Measurements from ENCODE around the gene BMPR1A.
"Not testable (repeated sequence)": the region's sequence is repeated elsewhere in the genome, so short reads cannot be mapped to it uniquely, and the experiment has no call there.

BMPR1A gene

GRCh38 chr10:86899670-86900276 lies 143.4 kb downstream of the BMPR1A start:
- H3K9me3 ChIP-seq (ENCODE audit: control insufficient read depth in 1 of 2, low read length in 2 of 2) = no peaks in the 10 kb centered on the region
- H3K36me3 ChIP-seq (ENCODE audit: control insufficient read depth in 1 of 2, insufficient read depth in 2 of 2, low read length in 2 of 2) = peaks cover 4 to 10% of the 10 kb centered on the region in 2 donors
- H3K4me3 ChIP-seq (ENCODE audit: low read depth in 1 of 2, low read length in 2 of 2) = no peak overlapping the region
- H3K27ac ChIP-seq (ENCODE audit: low read length) = no peak overlapping the region
- H3K27me3 ChIP-seq (ENCODE audit: low read depth, low read length) = no peaks in the 10 kb centered on the region
- H3K4me1 ChIP-seq (ENCODE audit: control insufficient read depth in 1 of 2, insufficient read depth in 2 of 2, low read length in 2 of 2) = peaks cover 0 to 12% of the 10 kb centered on the region in 2 donors

GRCh38 chr10:86900955-86901354 lies 144.5 kb downstream of the BMPR1A start:
- Histone ChIP-seq H3K36me3 (ENCODE audit: control insufficient read depth in 1 of 2, insufficient read depth in 2 of 2, low read length in 2 of 2) (peaks cover 10 to 11% of the 10 kb centered on the region in 2 donors), H3K4me1 (ENCODE audit: control insufficient read depth in 1 of 2, insufficient read depth in 2 of 2, low read length in 2 of 2) (peaks cover 0 to 14% of the 10 kb centered on the region in 2 donors), H3K9me3 (ENCODE audit: control insufficient read depth in 1 of 2, low read length in 2 of 2) (no peaks in the 10 kb centered on the region), H3K27ac (ENCODE audit: low read length) (peak overlapping the region; percentile 28), H3K4me3 (ENCODE audit: low read depth in 1 of 2, low read length in 2 of 2) (no peak overlapping the region), H3K27me3 (ENCODE audit: low read depth, low read length) (no peaks in the 10 kb centered on the region)

GRCh38 chr10:86904600-86904999 lies 148.2 kb downstream of the BMPR1A start:
- Histone ChIP-seq H3K9me3 (ENCODE audit: control insufficient read depth in 1 of 2, low read length in 2 of 2) (no peaks in the 10 kb centered on the region), H3K27ac (ENCODE audit: low read length) (no peak overlapping the region), H3K4me3 (ENCODE audit: low read depth in 1 of 2, low read length in 2 of 2) (no peak overlapping the region), H3K4me1 (ENCODE audit: control insufficient read depth in 1 of 2, insufficient read depth in 2 of 2, low read length in 2 of 2) (peaks cover 0 to 16% of the 10 kb centered on the region in 2 donors), H3K27me3 (ENCODE audit: low read depth, low read length) (no peaks in the 10 kb centered on the region), H3K36me3 (ENCODE audit: control insufficient read depth in 1 of 2, insufficient read depth in 2 of 2, low read length in 2 of 2) (peaks cover 15 to 21% of the 10 kb centered on the region in 2 donors)

GRCh38 chr10:86905429-86905828 lies 149.0 kb downstream of the BMPR1A start:
- Histone ChIP-seq H3K36me3 (ENCODE audit: control insufficient read depth in 1 of 2, insufficient read depth in 2 of 2, low read length in 2 of 2) (peaks cover 15 to 21% of the 10 kb centered on the region in 2 donors), H3K27ac (ENCODE audit: low read length) (no peak overlapping the region), H3K4me3 (ENCODE audit: low read depth in 1 of 2, low read length in 2 of 2) (no peak overlapping the region), H3K9me3 (ENCODE audit: control insufficient read depth in 1 of 2, low read length in 2 of 2) (no peaks in the 10 kb centered on the region), H3K27me3 (ENCODE audit: low read depth, low read length) (no peaks in the 10 kb centered on the region), H3K4me1 (ENCODE audit: control insufficient read depth in 1 of 2, insufficient read depth in 2 of 2, low read length in 2 of 2) (peaks cover 0 to 9% of the 10 kb centered on the region in 2 donors)

- H3K36me3 ChIP-seq (ENCODE audit: control insufficient read depth in 1 of 2, insufficient read depth in 2 of 2, low read length in 2 of 2) = peaks cover 8 to 19% of the 10 kb centered on the region in 2 donors
- H3K27me3 ChIP-seq (ENCODE audit: low read depth, low read length) = no peaks in the 10 kb centered on the region
- no peaks in the 10 kb centered on the region for H3K9me3 ChIP-seq (ENCODE audit: control insufficient read depth in 1 of 2, low read length in 2 of 2)
- H3K4me3 ChIP-seq (ENCODE audit: low read depth in 1 of 2, low read length in 2 of 2) = no peak overlapping the region
- no peaks in the 10 kb centered on the region for H3K4me1 ChIP-seq (ENCODE audit: control insufficient read depth in 1 of 2, insufficient read depth in 2 of 2, low read length in 2 of 2)
- no peak overlapping the region for H3K27ac ChIP-seq (ENCODE audit: low read length)
These were observed 158.3 kb downstream of the BMPR1A start for GRCh38 chr10:86914734-86915133.

GRCh38 chr10:86918022-86918471 lies 161.6 kb downstream of the BMPR1A start:
- Histone ChIP-seq H3K27me3 (ENCODE audit: low read depth, low read length) (no peaks in the 10 kb centered on the region), H3K27ac (ENCODE audit: low read length) (peak overlapping the region; percentile 37), H3K4me3 (ENCODE audit: low read depth in 1 of 2, low read length in 2 of 2) (no peak overlapping the region), H3K36me3 (ENCODE audit: control insufficient read depth in 1 of 2, insufficient read depth in 2 of 2, low read length in 2 of 2) (peaks cover 12 to 24% of the 10 kb centered on the region in 2 donors), H3K9me3 (ENCODE audit: control insufficient read depth in 1 of 2, low read length in 2 of 2) (no peaks in the 10 kb centered on the region), H3K4me1 (ENCODE audit: control insufficient read depth in 1 of 2, insufficient read depth in 2 of 2, low read length in 2 of 2) (no peaks in the 10 kb centered on the region)

GRCh38 chr10:86922553-86922961 lies 166.1 kb downstream of the BMPR1A start:
- Histone ChIP-seq H3K9me3 (ENCODE audit: control insufficient read depth in 1 of 2, low read length in 2 of 2) (no peaks in the 10 kb centered on the region), H3K4me1 (ENCODE audit: control insufficient read depth in 1 of 2, insufficient read depth in 2 of 2, low read length in 2 of 2) (peaks cover 0 to 4% of the 10 kb centered on the region in 2 donors), H3K4me3 (ENCODE audit: low read depth in 1 of 2, low read length in 2 of 2) (no peak overlapping the region), H3K27me3 (ENCODE audit: low read depth, low read length) (no peaks in the 10 kb centered on the region), H3K27ac (ENCODE audit: low read length) (peak overlapping the region; percentile 78), H3K36me3 (ENCODE audit: control insufficient read depth in 1 of 2, insufficient read depth in 2 of 2, low read length in 2 of 2) (peaks cover 11 to 22% of the 10 kb centered on the region in 2 donors)

GRCh38 chr10:86929468-86930380 lies 173.3 kb downstream of the BMPR1A start:
- no peaks in the 10 kb centered on the region for H3K27me3 ChIP-seq (ENCODE audit: low read depth, low read length)
- peak overlapping the region; percentile 52 for H3K27ac ChIP-seq (ENCODE audit: low read length)

GRCh38 chr10:86931872-86932271 lies 175.5 kb downstream of the BMPR1A start:
- no peaks in the 10 kb centered on the region for H3K27me3 ChIP-seq (ENCODE audit: low read depth, low read length)
- H3K9me3 ChIP-seq (ENCODE audit: control insufficient read depth in 1 of 2, low read length in 2 of 2) = no peaks in the 10 kb centered on the region
- peaks cover 0 to 9% of the 10 kb centered on the region in 2 donors for H3K4me1 ChIP-seq (ENCODE audit: control insufficient read depth in 1 of 2, insufficient read depth in 2 of 2, low read length in 2 of 2)
- H3K27ac ChIP-seq (ENCODE audit: low read length) = peak overlapping the region; percentile 35
- H3K4me3 ChIP-seq (ENCODE audit: low read depth in 1 of 2, low read length in 2 of 2) = no peak overlapping the region
- H3K36me3 ChIP-seq (ENCODE audit: control insufficient read depth in 1 of 2, insufficient read depth in 2 of 2, low read length in 2 of 2) = peaks cover 6 to 13% of the 10 kb centered on the region in 2 donors

More at GRCh38 chr10:86929468-86930380, 173.3 kb downstream of the BMPR1A start:
- Histone ChIP-seq H3K4me1 (ENCODE audit: control insufficient read depth in 1 of 2, insufficient read depth in 2 of 2, low read length in 2 of 2) (peaks cover 0 to 9% of the 10 kb centered on the region in 2 donors), H3K36me3 (ENCODE audit: control insufficient read depth in 1 of 2, insufficient read depth in 2 of 2, low read length in 2 of 2) (peaks cover 6 to 10% of the 10 kb centered on the region in 2 donors), H3K9me3 (ENCODE audit: control insufficient read depth in 1 of 2, low read length in 2 of 2) (no peaks in the 10 kb centered on the region), H3K4me3 (ENCODE audit: low read depth in 1 of 2, low read length in 2 of 2) (peak overlapping the region in 1 of 2 donors; percentile 17)

- peaks cover 6 to 15% of the 10 kb centered on the region in 2 donors for H3K36me3 ChIP-seq (ENCODE audit: control insufficient read depth in 1 of 2, insufficient read depth in 2 of 2, low read length in 2 of 2)
- H3K4me1 ChIP-seq (ENCODE audit: control insufficient read depth in 1 of 2, insufficient read depth in 2 of 2, low read length in 2 of 2) = peaks cover 0 to 4% of the 10 kb centered on the region in 2 donors
- peak overlapping the region; percentile 10 for H3K27ac ChIP-seq (ENCODE audit: low read length)
- H3K27me3 ChIP-seq (ENCODE audit: low read depth, low read length) = no peaks in the 10 kb centered on the region
- no peaks in the 10 kb centered on the region for H3K9me3 ChIP-seq (ENCODE audit: control insufficient read depth in 1 of 2, low read length in 2 of 2)
- H3K4me3 ChIP-seq (ENCODE audit: low read depth in 1 of 2, low read length in 2 of 2) = no peak overlapping the region
These were observed 176.3 kb downstream of the BMPR1A start for GRCh38 chr10:86932674-86933073.

- not testable (repeated sequence) for H3K9me3 ChIP-seq (ENCODE audit: control insufficient read depth in 1 of 2, low read length in 2 of 2); H3K27me3 ChIP-seq (ENCODE audit: low read depth, low read length); H3K27ac ChIP-seq (ENCODE audit: low read length); H3K4me1 ChIP-seq (ENCODE audit: control insufficient read depth in 1 of 2, insufficient read depth in 2 of 2, low read length in 2 of 2); H3K4me3 ChIP-seq (ENCODE audit: low read depth in 1 of 2, low read length in 2 of 2)
- H3K36me3 ChIP-seq (ENCODE audit: control insufficient read depth in 1 of 2, insufficient read depth in 2 of 2, low read length in 2 of 2) = peaks cover 6 to 15% of the 10 kb centered on the region in 2 donors
These were observed 177.8 kb downstream of the BMPR1A start for GRCh38 chr10:86934162-86934711.
